Measurements from ENCODE around the gene CIITA.
"Not testable (repeated sequence)": the region's sequence is repeated elsewhere in the genome, so short reads cannot be mapped to it uniquely, and the experiment has no call there.

Gene CIITA

GRCh38 chr16:10921536-10922327 is 44.7 kb downstream of the CIITA start:
- no peak for DNase-seq (ENCODE audit: low read depth)

- DNase-seq (ENCODE audit: low read depth), result no peak
Measured at GRCh38 chr16:10922328-10923145, 45.5 kb downstream of the CIITA start.

- no peak for DNase-seq (ENCODE audit: low read depth)
Measured at GRCh38 chr16:10923146-10923649, 46.2 kb downstream of the CIITA start.

GRCh38 chr16:10923650-10924214 is 46.7 kb downstream of the CIITA start:
- no peak for DNase-seq (ENCODE audit: low read depth)

- DNase-seq (ENCODE audit: low read depth), result not testable (repeated sequence)
Measured at GRCh38 chr16:10925285-10925684, 48.3 kb downstream of the CIITA start.

- no peak for DNase-seq (ENCODE audit: low read depth)
Measured at GRCh38 chr16:10926094-10926493, 49.1 kb downstream of the CIITA start.

- DNase-seq (ENCODE audit: low read depth), result no peak
Measured at GRCh38 chr16:10926867-10927266, 49.9 kb downstream of the CIITA start.

- DNase-seq (ENCODE audit: low read depth), result no peak
Measured at GRCh38 chr16:10927497-10928112, 50.6 kb downstream of the CIITA start.

- DNase-seq (ENCODE audit: low read depth), result not testable (repeated sequence)
Measured at GRCh38 chr16:10929097-10929496, 52.1 kb downstream of the CIITA start.

- DNase-seq (ENCODE audit: low read depth), result no peak
Measured at GRCh38 chr16:10929853-10930754, 53.1 kb downstream of the CIITA start.

- no peak for DNase-seq (ENCODE audit: low read depth)
Measured at GRCh38 chr16:10930755-10931093, 53.7 kb downstream of the CIITA start.

GRCh38 chr16:10931134-10931533 is 54.1 kb downstream of the CIITA start:
- no peak for DNase-seq (ENCODE audit: low read depth)

- no peak for DNase-seq (ENCODE audit: low read depth)
Measured at GRCh38 chr16:10931977-10932632, 55.1 kb downstream of the CIITA start.

GRCh38 chr16:10932959-10933710 is 56.1 kb downstream of the CIITA start:
- DNase-seq (ENCODE audit: low read depth), result no peak

GRCh38 chr16:10933865-10934264 is 56.9 kb downstream of the CIITA start:
- no peak for DNase-seq (ENCODE audit: low read depth)

- no peak for DNase-seq (ENCODE audit: low read depth)
Measured at GRCh38 chr16:10934325-10935107, 57.5 kb downstream of the CIITA start.

GRCh38 chr16:10935226-10935915 is 58.4 kb downstream of the CIITA start:
- DNase-seq (ENCODE audit: low read depth), result no peak

- DNase-seq (ENCODE audit: low read depth), result no peak
Measured at GRCh38 chr16:10936272-10936984, 59.4 kb downstream of the CIITA start.

All from non-pigmented ciliary epithelial cell (primary cell).